IMR-90 (cell line): ENCODE data around the gene KLHL8. TPM values are rescaled to one million over a fixed set of nuclear protein-coding genes. Genes with fewer than 3 reads are reported as not detected.
A peak's percentile ranks its signal among the peaks of the same experiment; 100 is the strongest.

Experiments used
- ATAC-seq: fragments of 200-7000 bp; cut with Tn5 transposase; 2 replicates; pipeline ENCODE4 v1.9.1; 2020; ENCODE audit warnings: low read depth, mild to moderate bottlenecking, moderate library complexity
- BruUV-seq: library from RNA; stranded (reverse); fragments of 400-500 nt; replicated peaks from 2 replicates; lab custom pipeline; 2021; lab: Mats Ljungman, UMichigan
- CTCF ChIA-PET: fragments of 300-600 bp; formaldehyde crosslinking; extraction: SDS; loops from one replicate; lab custom pipeline; 2021; ENCODE audit warnings: antibody characterized with exemption; lab: Yijun Ruan, JAX
- POLR2A ChIA-PET: fragments of 300-600 bp; sonication (Branson Sonifier 250); formaldehyde crosslinking; loops from one replicate; lab custom pipeline; 2022; ENCODE audit warnings: antibody characterized with exemption; ENCODE audit not compliant: unreplicated experiment; lab: Charles Lee
- DNase-seq: peaks from one replicate; pipeline ENCODE4 v3.0.0; 2013
- H2AFZ ChIP-seq: replicated peaks from 2 replicates; pipeline ENCODE3; 2013; ENCODE audit warnings: low read length, mild to moderate bottlenecking; ENCODE audit not compliant: poor library complexity
- H2AK5ac ChIP-seq: 2 replicates; pipeline ENCODE4 v1.6.1; 2013; ENCODE audit warnings: low read depth, low read length, inconsistent platforms
- H2AK9ac ChIP-seq: replicated peaks from 2 replicates; pipeline ENCODE3; 2013; ENCODE audit warnings: mild to moderate bottlenecking, low read depth, low read length, moderate library complexity; ENCODE audit not compliant: poor library complexity
- H2BK120ac ChIP-seq: 2 replicates; pipeline ENCODE4 v1.6.1; 2013; ENCODE audit warnings: low read depth, low read length, inconsistent platforms
- H2BK15ac ChIP-seq: 3 replicates; pipeline ENCODE4 v1.6.1; 2013; ENCODE audit warnings: low read depth, low read length, inconsistent platforms
- H2BK20ac ChIP-seq: 2 replicates; pipeline ENCODE4 v1.6.1; 2013; ENCODE audit warnings: low read depth, mild to moderate bottlenecking, inconsistent platforms, low read length, moderate library complexity
- H2BK5ac ChIP-seq: 2 replicates; pipeline ENCODE4 v1.6.1; 2013; ENCODE audit warnings: mild to moderate bottlenecking, low read depth, low read length, inconsistent platforms; ENCODE audit not compliant: poor library complexity, severe bottlenecking
- H3K14ac ChIP-seq: replicated peaks from 2 replicates; pipeline ENCODE4 v1.6.1; 2013; ENCODE audit warnings: low read depth, low read length, inconsistent platforms
- H3K18ac ChIP-seq: 2 replicates; pipeline ENCODE4 v1.6.1; 2013; ENCODE audit warnings: low read depth, low read length, control low read depth
- H3K23ac ChIP-seq: 2 replicates; pipeline ENCODE4 v1.6.1; 2013; ENCODE audit warnings: low read depth, low read length, inconsistent platforms
- H3K27ac ChIP-seq: 2 replicates; pipeline ENCODE4 v1.5.1; 2013; ENCODE audit warnings: mild to moderate bottlenecking, control low read depth, low read length; ENCODE audit not compliant: insufficient read depth
- H3K27me3 ChIP-seq: 2 replicates; pipeline ENCODE4 v1.6.1; 2013; ENCODE audit warnings: low read length; ENCODE audit not compliant: control insufficient read depth, insufficient read depth
- H3K36me3 ChIP-seq: 2 replicates; pipeline ENCODE4 v1.6.1; 2013; ENCODE audit warnings: low read length, mixed read lengths; ENCODE audit not compliant: control insufficient read depth, insufficient read depth
- H3K4ac ChIP-seq: 2 replicates; pipeline ENCODE4 v1.6.1; 2013; ENCODE audit warnings: low read depth, low read length, inconsistent platforms
- H3K4me1 ChIP-seq: 2 replicates; pipeline ENCODE4 v1.6.1; 2013; ENCODE audit warnings: low read length, mixed read lengths; ENCODE audit not compliant: control insufficient read depth, insufficient read depth
- H3K4me2 ChIP-seq: 2 replicates; pipeline ENCODE4 v1.6.1; 2013; ENCODE audit warnings: low read depth, mild to moderate bottlenecking, control low read depth, low read length, moderate library complexity
- H3K4me3 ChIP-seq: 2 replicates; pipeline ENCODE4 v1.5.1; 2013; ENCODE audit warnings: low read depth, mild to moderate bottlenecking, control low read depth, low read length, moderate library complexity; ENCODE audit not compliant: insufficient read depth
- H3K56ac ChIP-seq: 2 replicates; pipeline ENCODE4 v1.6.1; 2013; ENCODE audit warnings: low read length, inconsistent platforms; ENCODE audit not compliant: insufficient read depth; ENCODE audit errors: extremely low read depth
- H3K79me1 ChIP-seq, 2 experiments: 2 replicates each; pipeline ENCODE4 v1.6.1; 2013; ENCODE audit warnings: low read length in 2 of 2, inconsistent platforms in 1 of 2, low read depth in 1 of 2
- H3K9ac ChIP-seq: 2 replicates; pipeline ENCODE4 v1.6.1; 2013; ENCODE audit warnings: low read depth, low read length, control low read depth
- H3K9me1 ChIP-seq: 2 replicates; pipeline ENCODE4 v1.6.1; 2013; ENCODE audit warnings: low read length, inconsistent platforms; ENCODE audit not compliant: insufficient read depth
- H3K9me3 ChIP-seq: 2 replicates; pipeline ENCODE4 v1.6.1; 2013; ENCODE audit warnings: low read length; ENCODE audit not compliant: control insufficient read depth, insufficient read depth
- H4K20me1 ChIP-seq: 2 replicates; pipeline ENCODE4 v1.6.1; 2013; ENCODE audit warnings: low read length, inconsistent platforms; ENCODE audit not compliant: insufficient read depth
- H4K5ac ChIP-seq: 2 replicates; pipeline ENCODE4 v1.6.1; 2013; ENCODE audit warnings: mild to moderate bottlenecking, low read depth, low read length, control low read depth
- H4K8ac ChIP-seq, 2 experiments: 2 replicates each; pipeline ENCODE4 v1.6.1; 2013; ENCODE audit warnings: low read depth in 2 of 2, low read length in 2 of 2, control low read depth in 1 of 2, inconsistent platforms in 1 of 2
- H4K91ac ChIP-seq: 2 replicates; pipeline ENCODE4 v1.6.1; 2013; ENCODE audit warnings: low read depth, low read length, inconsistent platforms; ENCODE audit not compliant: insufficient read depth
- FOS ChIP-seq: fragments of 150-350 bp; IDR thresholded peaks from 2 replicates; pipeline ENCODE4 v1.6.1; 2016; ENCODE audit warnings: low read depth, low read length
- WGBS, 2 experiments: methylation state at CpG; one replicate each; pipeline versions ENCODE4 v1.1.5 to v1.1.7; 2013; ENCODE audit warnings: missing lambda C conversion rate in 2 of 2; ENCODE audit not compliant: insufficient read length in 1 of 2; ENCODE audit errors: extremely low coverage in 2 of 2; 5-methylcytosine and 5-hydroxymethylcytosine counted together
- dilution Hi-C: fragments of 300-500 bp; cut with HindIII; formaldehyde crosslinking; loops from one replicate; pipeline ENCODE4 v1.14.3; 2018; ENCODE audit warnings: low sequenced_read_pairs; ENCODE audit not compliant: unreplicated experiment
- in situ Hi-C: fragments of 300-500 bp; cut with MboI; formaldehyde crosslinking; loops from 3 replicates; pipeline ENCODE4 v1.14.3; 2019; ENCODE audit warnings: low sequenced_read_pairs, inconsistent platforms, mixed read lengths
- intact Hi-C: fragments of 100-400 bp; cut with micrococcal nuclease; formaldehyde crosslinking; loops from 2 replicates; pipeline ENCODE4 v1.10.0; 2022
- polyA plus RNA-seq, 3 experiments: library from polyadenylated mRNA; depleted of rRNA; stranded (reverse); fragments of >200 nt; gene quantifications; 2 replicates each; pipeline ENCODE4 v1.2.3, GENCODE V29; 2012; ENCODE audit warnings: low replicate concordance in 1 of 3
- total RNA-seq: library from RNA; depleted of rRNA; stranded (reverse); fragments of >200 nt; gene quantifications from 2 replicates; pipeline ENCODE4 v1.2.3, GENCODE V29; 2012
- TF ChIP-seq, protein P1 (sequence below): conservative IDR thresholded peaks from 2 replicates; pipeline ENCODE4 v1.5.1; 2012; ENCODE audit warnings: mild to moderate bottlenecking, low read depth, low read length, improper control_type of control experiment

The KLHL8 gene
- total and polyA plus RNA-seq, 2 of the 4 experiments (the other 2 are of a cell fraction), result 3.1 to 9.5 TPM

DNA sequence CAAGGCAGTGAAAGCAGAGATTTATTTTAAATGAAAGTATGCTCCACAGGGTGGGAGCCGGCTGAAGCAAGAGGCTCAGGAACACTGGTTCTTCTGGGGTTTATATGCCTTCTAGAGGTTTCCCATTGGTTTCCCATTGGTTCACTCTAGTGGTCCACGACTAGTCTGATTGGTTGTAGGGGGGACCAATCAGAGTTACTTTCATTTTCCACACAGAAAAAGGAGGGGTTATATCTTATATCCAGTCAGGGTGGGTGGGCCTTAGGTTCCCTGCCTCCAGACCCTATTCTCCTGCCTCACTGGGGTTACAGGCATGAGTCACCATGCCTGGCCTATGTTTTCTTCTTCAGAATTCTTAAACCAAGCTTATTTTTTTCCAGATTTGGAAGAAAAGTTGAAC is 101.6 kb downstream of the KLHL8 start:
- peak overlapping the region; percentile 62 for H3K4ac ChIP-seq
- peak overlapping the region; percentile 95 for H2BK5ac ChIP-seq
- H3K27ac ChIP-seq, result peak overlapping the region; percentile 72
- CTCF ChIA-PET, result interaction anchor here (0.6 to 1.8 kb wide), 4 partner anchors 14 to 211 kb away, joined by 3 to 6 read pairs (median 3); no protein-coding TSS in a partner anchor
- H3K27me3 ChIP-seq, result no peaks in the 10 kb centered on the region
- peak; percentile 87 for ATAC-seq
- H3K4me3 ChIP-seq, result no peak overlapping the region; the same call in 1 of the 2 replicates
- no peak overlapping the region for H3K23ac ChIP-seq
- H4K8ac ChIP-seq, result peak overlapping the region; percentile 77 to 88
- H3K79me1 ChIP-seq, result peaks cover 39 to 51% of the 10 kb centered on the region in 2 experiments
- peak; percentile 93 for DNase-seq
- peaks cover 17% of the 10 kb centered on the region for H3K36me3 ChIP-seq
- peak overlapping the region; percentile 88 for H2AK5ac ChIP-seq
- H3K4me2 ChIP-seq, result peak overlapping the region; percentile 73
- H4K20me1 ChIP-seq, result no peaks in the 10 kb centered on the region
- H3K9me1 ChIP-seq, result peaks cover 18% of the 10 kb centered on the region
- no CpG with 5 or more reads among the region's 2 CpGs for WGBS, 2 experiments
- peak overlapping the region; percentile 43; the same call in 1 of the 3 replicates for H2BK15ac ChIP-seq
- intact Hi-C loops (loop anchor here (5.0 kb wide), 1 partner anchor 177 kb away; no protein-coding TSS in a partner anchor), in situ Hi-C loops (loop anchor here (25.0 kb wide), 1 partner anchor 632 kb away; no protein-coding TSS in a partner anchor), dilution Hi-C loops (no loop called here)
- peaks cover 28% of the 10 kb centered on the region for H3K4me1 ChIP-seq
- H2AK9ac ChIP-seq, result no peak overlapping the region
- POLR2A ChIA-PET, result no interaction called here
- H3K9me3 ChIP-seq, result no peaks in the 10 kb centered on the region
- H3K18ac ChIP-seq, result peak overlapping the region; percentile 79; the same call in 1 of the 2 replicates
- peak overlapping the region; percentile 4 for H2AFZ ChIP-seq
- peak overlapping the region; percentile 83 for H4K5ac ChIP-seq
- peak overlapping the region; percentile 51; the same call in 1 of the 2 replicates for H3K9ac ChIP-seq
- peak overlapping the region; percentile 30; the same call in 1 of the 2 replicates for H2BK20ac ChIP-seq
- peak overlapping the region; percentile 72; the same call in 1 of the 2 replicates for H3K14ac ChIP-seq
- H2BK120ac ChIP-seq, result peak overlapping the region; percentile 64
- peak overlapping the region; percentile 33 for H4K91ac ChIP-seq
- no TSS peak for BruUV-seq
- TF ChIP-seq FOS, result peak; percentile 60; the same call in 1 of the 2 replicates
- TF ChIP-seq, protein P1, sequence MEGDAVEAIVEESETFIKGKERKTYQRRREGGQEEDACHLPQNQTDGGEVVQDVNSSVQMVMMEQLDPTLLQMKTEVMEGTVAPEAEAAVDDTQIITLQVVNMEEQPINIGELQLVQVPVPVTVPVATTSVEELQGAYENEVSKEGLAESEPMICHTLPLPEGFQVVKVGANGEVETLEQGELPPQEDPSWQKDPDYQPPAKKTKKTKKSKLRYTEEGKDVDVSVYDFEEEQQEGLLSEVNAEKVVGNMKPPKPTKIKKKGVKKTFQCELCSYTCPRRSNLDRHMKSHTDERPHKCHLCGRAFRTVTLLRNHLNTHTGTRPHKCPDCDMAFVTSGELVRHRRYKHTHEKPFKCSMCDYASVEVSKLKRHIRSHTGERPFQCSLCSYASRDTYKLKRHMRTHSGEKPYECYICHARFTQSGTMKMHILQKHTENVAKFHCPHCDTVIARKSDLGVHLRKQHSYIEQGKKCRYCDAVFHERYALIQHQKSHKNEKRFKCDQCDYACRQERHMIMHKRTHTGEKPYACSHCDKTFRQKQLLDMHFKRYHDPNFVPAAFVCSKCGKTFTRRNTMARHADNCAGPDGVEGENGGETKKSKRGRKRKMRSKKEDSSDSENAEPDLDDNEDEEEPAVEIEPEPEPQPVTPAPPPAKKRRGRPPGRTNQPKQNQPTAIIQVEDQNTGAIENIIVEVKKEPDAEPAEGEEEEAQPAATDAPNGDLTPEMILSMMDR, result no peak
- H3K56ac ChIP-seq, result peak overlapping the region; percentile 36; the same call in 1 of the 2 replicates
